ENCODE data around the gene NAALADL2. TPM values are rescaled to one million over a fixed set of nuclear protein-coding genes. Genes with fewer than 3 reads are reported as not detected.

NAALADL2 gene
- total RNA-seq, 1 experiment from 2014 or later = 1.9 TPM

DNA sequence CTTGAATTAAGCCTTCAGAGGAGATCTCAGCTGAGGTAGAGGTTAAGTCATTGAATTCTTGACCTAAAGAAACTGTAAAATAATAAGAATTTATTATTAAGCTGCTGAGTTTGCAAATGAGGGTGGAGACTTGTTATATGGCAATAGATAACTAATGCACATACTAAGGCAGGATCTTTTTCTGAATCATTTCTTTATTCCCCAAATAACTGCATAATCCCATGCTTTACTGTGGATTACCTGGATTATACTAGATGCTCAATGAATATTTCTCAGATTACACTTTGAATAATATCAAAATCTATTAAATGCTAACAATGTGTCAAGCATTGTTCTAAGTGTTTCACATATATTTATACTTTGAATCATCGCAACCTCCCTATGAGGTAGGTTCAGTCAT is 532.5 kb downstream of the NAALADL2 start:
- no peak overlapping the region for H3K9ac ChIP-seq (ENCODE audit: low read length)
- H3K79me2 ChIP-seq (ENCODE audit: low read length) = no peaks in the 10 kb centered on the region
- H3F3A ChIP-seq (ENCODE audit: low read length, unreplicated experiment) = no peaks in the 10 kb centered on the region
- H3K9me3 ChIP-seq (ENCODE audit: low read length) = no peaks in the 10 kb centered on the region
- no peaks in the 10 kb centered on the region for H3K9me2 ChIP-seq (replicated peaks; ENCODE audit: low read length)
- no peak overlapping the region for H3K4me3 ChIP-seq (ENCODE audit: low read length)
- ATAC-seq (no peak), DNase-seq (no peak)
- H3K27me3 ChIP-seq (ENCODE audit: low read length) = no peaks in the 10 kb centered on the region
- H4K20me1 ChIP-seq (ENCODE audit: low read length) = no peaks in the 10 kb centered on the region
- peaks cover 6% of the 10 kb centered on the region for H3K4me1 ChIP-seq (ENCODE audit: insufficient read depth, low read length)
- ChIA-PET POLR2A (ENCODE audit: unreplicated experiment) (no interaction called here), CTCF (no interaction called here)
- intact Hi-C loops (cut with micrococcal nuclease) = no loop called here
- BruUV-seq (replicated peaks) = no TSS peak
- TF ChIP-seq, protein P1, sequence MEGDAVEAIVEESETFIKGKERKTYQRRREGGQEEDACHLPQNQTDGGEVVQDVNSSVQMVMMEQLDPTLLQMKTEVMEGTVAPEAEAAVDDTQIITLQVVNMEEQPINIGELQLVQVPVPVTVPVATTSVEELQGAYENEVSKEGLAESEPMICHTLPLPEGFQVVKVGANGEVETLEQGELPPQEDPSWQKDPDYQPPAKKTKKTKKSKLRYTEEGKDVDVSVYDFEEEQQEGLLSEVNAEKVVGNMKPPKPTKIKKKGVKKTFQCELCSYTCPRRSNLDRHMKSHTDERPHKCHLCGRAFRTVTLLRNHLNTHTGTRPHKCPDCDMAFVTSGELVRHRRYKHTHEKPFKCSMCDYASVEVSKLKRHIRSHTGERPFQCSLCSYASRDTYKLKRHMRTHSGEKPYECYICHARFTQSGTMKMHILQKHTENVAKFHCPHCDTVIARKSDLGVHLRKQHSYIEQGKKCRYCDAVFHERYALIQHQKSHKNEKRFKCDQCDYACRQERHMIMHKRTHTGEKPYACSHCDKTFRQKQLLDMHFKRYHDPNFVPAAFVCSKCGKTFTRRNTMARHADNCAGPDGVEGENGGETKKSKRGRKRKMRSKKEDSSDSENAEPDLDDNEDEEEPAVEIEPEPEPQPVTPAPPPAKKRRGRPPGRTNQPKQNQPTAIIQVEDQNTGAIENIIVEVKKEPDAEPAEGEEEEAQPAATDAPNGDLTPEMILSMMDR (conservative IDR thresholded peaks at IDR 0.05; ENCODE audit: low read depth, low read length) = no peak
- TF ChIP-seq EZH2phosphoT487 (IDR thresholded peaks at IDR 0.05; ENCODE audit: borderline replicate concordance, low read length) = no peak
- TF ChIP-seq EZH2 (IDR thresholded peaks at IDR 0.05; ENCODE audit: low read length, unreplicated experiment) = no peak
- H3K27ac ChIP-seq (ENCODE audit: low read length) = no peak overlapping the region
- H3K4me2 ChIP-seq (ENCODE audit: low read length) = no peak overlapping the region
- no peaks in the 10 kb centered on the region for H3K36me3 ChIP-seq (ENCODE audit: low read depth, low read length)
- H2AFZ ChIP-seq (ENCODE audit: low read length) = no peak overlapping the region

DNA sequence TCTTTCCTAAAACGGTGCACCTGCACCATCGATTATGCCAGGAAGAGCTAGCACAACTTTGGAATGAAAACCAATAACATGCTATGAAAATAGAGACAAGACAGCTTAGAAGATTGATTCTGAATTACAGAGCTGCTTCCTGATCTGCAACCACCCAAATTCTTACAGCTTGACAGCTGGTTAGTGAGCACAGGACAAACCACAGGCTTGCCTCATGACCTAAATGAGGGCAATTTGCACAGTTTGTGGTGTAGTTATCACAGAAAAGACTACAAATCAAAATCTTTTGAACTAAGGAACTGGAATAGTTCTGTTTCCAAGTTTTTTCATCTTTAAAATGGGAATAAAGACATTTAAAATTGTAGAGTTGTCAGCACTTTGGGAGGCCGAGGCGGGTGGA is 533.5 kb downstream of the NAALADL2 start:
- no peaks in the 10 kb centered on the region for H3K27me3 ChIP-seq (ENCODE audit: low read length)
- intact Hi-C loops (cut with micrococcal nuclease) = no loop called here
- DNase-seq (no peak), ATAC-seq (no peak)
- ChIA-PET CTCF (interaction anchor here (0.6 kb wide), 1 partner anchor 844 kb away, joined by 5 read pairs; no protein-coding TSS in a partner anchor), POLR2A (ENCODE audit: unreplicated experiment) (no interaction called here)
- H4K20me1 ChIP-seq (ENCODE audit: low read length) = no peaks in the 10 kb centered on the region
- no peak overlapping the region for H2AFZ ChIP-seq (ENCODE audit: low read length)
- H3K4me3 ChIP-seq (ENCODE audit: low read length) = no peak overlapping the region
- H3K36me3 ChIP-seq (ENCODE audit: low read depth, low read length) = no peaks in the 10 kb centered on the region
- H3K9me3 ChIP-seq (ENCODE audit: low read length) = no peaks in the 10 kb centered on the region
- H3F3A ChIP-seq (ENCODE audit: low read length, unreplicated experiment) = no peaks in the 10 kb centered on the region
- TF ChIP-seq, protein P1 (conservative IDR thresholded peaks at IDR 0.05; ENCODE audit: low read depth, low read length) = no peak
- TF ChIP-seq EZH2phosphoT487 (IDR thresholded peaks at IDR 0.05; ENCODE audit: borderline replicate concordance, low read length) = no peak
- TF ChIP-seq EZH2 (IDR thresholded peaks at IDR 0.05; ENCODE audit: low read length, unreplicated experiment) = no peak
- H3K9ac ChIP-seq (ENCODE audit: low read length) = no peak overlapping the region
- H3K9me2 ChIP-seq (replicated peaks; ENCODE audit: low read length) = no peaks in the 10 kb centered on the region
- no peaks in the 10 kb centered on the region for H3K79me2 ChIP-seq (ENCODE audit: low read length)
- no peak overlapping the region for H3K4me2 ChIP-seq (ENCODE audit: low read length)
- no peak overlapping the region for H3K27ac ChIP-seq (ENCODE audit: low read length)
- H3K4me1 ChIP-seq (ENCODE audit: insufficient read depth, low read length) = no peaks in the 10 kb centered on the region
- BruUV-seq (replicated peaks) = no TSS peak

DNA sequence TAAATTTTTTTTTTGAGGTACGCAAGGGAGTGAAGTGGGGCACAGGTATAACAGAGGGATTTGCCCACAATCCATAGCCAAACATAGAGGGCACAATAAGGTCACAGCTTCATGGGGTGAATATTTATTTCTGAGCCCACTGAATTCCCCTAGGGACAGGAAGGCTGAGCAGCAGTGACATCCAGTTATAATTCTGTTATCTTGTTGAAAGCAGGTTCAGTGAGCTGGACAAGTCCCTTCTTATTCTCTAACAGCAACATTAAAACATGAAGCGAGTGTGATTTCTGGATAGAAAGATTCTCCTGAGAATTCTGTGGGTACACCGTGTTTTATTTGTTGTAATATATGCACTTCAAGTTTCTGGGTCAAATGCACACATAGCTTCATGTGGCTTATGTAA is 538.2 kb downstream of the NAALADL2 start:
- POLR2A ChIA-PET (ENCODE audit: unreplicated experiment) = no interaction called here
- H2AFZ ChIP-seq (ENCODE audit: low read length) = no peak overlapping the region
- no peaks in the 10 kb centered on the region for H3K79me2 ChIP-seq (ENCODE audit: low read length)
- CTCF ChIA-PET = no interaction called here
- H4K20me1 ChIP-seq (ENCODE audit: low read length) = no peaks in the 10 kb centered on the region
- H3K4me3 ChIP-seq (ENCODE audit: low read length) = no peak overlapping the region
- no peak for TF ChIP-seq EZH2 (IDR thresholded peaks at IDR 0.05; ENCODE audit: low read length, unreplicated experiment)
- TF ChIP-seq, protein P1 (conservative IDR thresholded peaks at IDR 0.05; ENCODE audit: low read depth, low read length) = no peak
- no peak for TF ChIP-seq EZH2phosphoT487 (IDR thresholded peaks at IDR 0.05; ENCODE audit: borderline replicate concordance, low read length)
- no peak overlapping the region for H3K4me2 ChIP-seq (ENCODE audit: low read length)
- no peak overlapping the region for H3K9ac ChIP-seq (ENCODE audit: low read length)
- H3K36me3 ChIP-seq (ENCODE audit: low read depth, low read length) = no peaks in the 10 kb centered on the region
- no peak for DNase-seq
- no peaks in the 10 kb centered on the region for H3K9me2 ChIP-seq (replicated peaks; ENCODE audit: low read length)
- H3K27ac ChIP-seq (ENCODE audit: low read length) = no peak overlapping the region
- no peaks in the 10 kb centered on the region for H3F3A ChIP-seq (ENCODE audit: low read length, unreplicated experiment)
- intact Hi-C loops (cut with micrococcal nuclease) = no loop called here
- no peak for ATAC-seq
- H3K27me3 ChIP-seq (ENCODE audit: low read length) = no peaks in the 10 kb centered on the region
- no peaks in the 10 kb centered on the region for H3K9me3 ChIP-seq (ENCODE audit: low read length)
- H3K4me1 ChIP-seq (ENCODE audit: insufficient read depth, low read length) = no peaks in the 10 kb centered on the region
- no TSS peak for BruUV-seq (replicated peaks)
